ENCODE measurements around the gene A2ML1.
"Not testable (repeated sequence)": the region's sequence is repeated elsewhere in the genome, so short reads cannot be mapped to it uniquely, and the experiment has no call there.

GRCh38 chr12:8805487-8805886, 16.9 kb upstream of the A2ML1 start:
- not testable (repeated sequence) for TF ChIP-seq CTCF (IDR thresholded peaks at IDR 0.05); POLR2A (IDR thresholded peaks at IDR 0.05); POLR2AphosphoS5 (IDR thresholded peaks at IDR 0.05; ENCODE audit: insufficient read depth in 1 of 2, low read depth in 1 of 2)
